ENCODE data around the gene EMILIN1. TPM values are rescaled to one million over a fixed set of nuclear protein-coding genes. Genes with fewer than 3 reads are reported as not detected.
A peak's percentile ranks its signal among the peaks of the same experiment; 100 is the strongest.

Gene EMILIN1
- total RNA-seq, 1 donor from 2014 or later: 1.1 TPM

DNA sequence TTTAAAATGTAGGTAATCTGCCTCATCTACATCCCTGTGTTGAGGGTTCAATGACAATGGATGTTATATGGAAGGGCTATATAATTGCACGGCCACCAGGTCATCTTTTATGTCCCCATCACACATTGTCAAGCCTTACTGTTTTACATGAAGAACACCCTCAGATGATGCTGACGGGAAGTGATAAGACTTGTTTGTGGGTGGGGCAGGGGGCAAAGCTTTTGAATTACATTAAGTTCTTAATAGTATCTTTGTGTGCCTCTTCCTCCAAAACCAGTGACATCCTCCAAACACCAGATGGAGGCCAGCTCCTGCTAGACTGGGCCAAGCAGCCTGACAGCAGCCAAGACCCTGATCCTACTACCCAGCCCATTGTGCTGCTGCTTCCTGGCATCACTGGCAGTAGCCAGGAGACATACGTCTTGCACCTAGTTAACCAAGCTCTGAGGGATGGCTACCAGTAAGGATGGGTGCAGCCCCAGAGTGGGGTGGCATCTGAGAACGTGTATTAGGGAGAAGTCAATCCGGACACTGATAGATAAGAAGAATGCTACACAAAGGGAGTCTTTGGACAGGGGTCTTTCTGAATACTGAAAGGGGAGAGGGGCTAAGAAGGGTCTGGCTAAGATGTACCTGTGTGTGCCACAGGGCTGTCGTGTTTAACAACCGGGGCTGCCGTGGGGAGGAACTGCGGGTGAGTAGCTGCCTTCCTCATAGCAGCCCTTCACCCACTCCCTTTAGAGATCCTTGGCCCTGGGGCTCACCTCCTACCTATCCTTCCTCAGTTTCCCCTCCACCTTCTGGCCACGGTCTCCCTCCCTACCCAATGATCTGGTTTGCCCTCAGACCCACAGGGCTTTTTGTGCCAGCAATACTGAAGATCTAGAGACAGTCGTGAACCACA is 50.5 kb downstream of the EMILIN1 start:
- no peak overlapping the region for H3K4me3 Mint-ChIP-seq (ENCODE audit: low read depth)
- DNase-seq (ENCODE audit: low spot score, unreplicated experiment): no peak
- H3K4me1 Mint-ChIP-seq (ENCODE audit: low read depth): peaks cover 13% of the 10 kb centered on the region
- TF ChIP-seq, protein P1, sequence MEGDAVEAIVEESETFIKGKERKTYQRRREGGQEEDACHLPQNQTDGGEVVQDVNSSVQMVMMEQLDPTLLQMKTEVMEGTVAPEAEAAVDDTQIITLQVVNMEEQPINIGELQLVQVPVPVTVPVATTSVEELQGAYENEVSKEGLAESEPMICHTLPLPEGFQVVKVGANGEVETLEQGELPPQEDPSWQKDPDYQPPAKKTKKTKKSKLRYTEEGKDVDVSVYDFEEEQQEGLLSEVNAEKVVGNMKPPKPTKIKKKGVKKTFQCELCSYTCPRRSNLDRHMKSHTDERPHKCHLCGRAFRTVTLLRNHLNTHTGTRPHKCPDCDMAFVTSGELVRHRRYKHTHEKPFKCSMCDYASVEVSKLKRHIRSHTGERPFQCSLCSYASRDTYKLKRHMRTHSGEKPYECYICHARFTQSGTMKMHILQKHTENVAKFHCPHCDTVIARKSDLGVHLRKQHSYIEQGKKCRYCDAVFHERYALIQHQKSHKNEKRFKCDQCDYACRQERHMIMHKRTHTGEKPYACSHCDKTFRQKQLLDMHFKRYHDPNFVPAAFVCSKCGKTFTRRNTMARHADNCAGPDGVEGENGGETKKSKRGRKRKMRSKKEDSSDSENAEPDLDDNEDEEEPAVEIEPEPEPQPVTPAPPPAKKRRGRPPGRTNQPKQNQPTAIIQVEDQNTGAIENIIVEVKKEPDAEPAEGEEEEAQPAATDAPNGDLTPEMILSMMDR (IDR thresholded peaks at IDR 0.05; ENCODE audit: unreplicated experiment): no peak
- H3K9me3 Mint-ChIP-seq (ENCODE audit: low read depth): no peaks in the 10 kb centered on the region
- peaks cover 20% of the 10 kb centered on the region for H3K27me3 Mint-ChIP-seq
- H3K36me3 Mint-ChIP-seq (ENCODE audit: insufficient read depth): peaks cover 3% of the 10 kb centered on the region
- no peak overlapping the region for H3K27ac Mint-ChIP-seq

DNA sequence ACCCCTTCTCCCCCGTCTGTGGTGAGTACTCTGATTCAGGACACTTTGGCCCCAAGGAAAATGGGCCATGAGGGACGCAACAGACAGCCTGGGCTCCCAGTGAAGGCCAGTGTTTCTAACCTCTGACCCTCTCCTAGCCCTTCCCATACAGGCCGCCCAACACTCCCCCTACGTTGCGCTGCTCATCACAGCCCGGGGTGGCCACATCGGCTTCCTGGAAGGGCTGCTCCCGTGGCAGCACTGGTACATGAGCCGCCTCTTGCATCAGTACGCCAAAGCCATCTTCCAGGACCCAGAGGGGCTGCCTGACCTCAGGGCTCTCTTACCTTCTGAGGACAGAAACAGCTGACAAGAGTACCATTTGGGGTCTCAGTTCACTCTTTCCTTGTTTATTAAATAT is 52.0 kb downstream of the EMILIN1 start:
- no peaks in the 10 kb centered on the region for H3K9me3 Mint-ChIP-seq (ENCODE audit: low read depth)
- no peak for DNase-seq (ENCODE audit: low spot score, unreplicated experiment)
- peaks cover 12% of the 10 kb centered on the region for H3K4me1 Mint-ChIP-seq (ENCODE audit: low read depth)
- no peak overlapping the region for H3K27ac Mint-ChIP-seq
- peaks cover 8% of the 10 kb centered on the region for H3K27me3 Mint-ChIP-seq
- H3K36me3 Mint-ChIP-seq (ENCODE audit: insufficient read depth): peaks cover 3% of the 10 kb centered on the region
- TF ChIP-seq, protein P1 (IDR thresholded peaks at IDR 0.05; ENCODE audit: unreplicated experiment): no peak
- H3K4me3 Mint-ChIP-seq (ENCODE audit: low read depth): no peak overlapping the region

DNA sequence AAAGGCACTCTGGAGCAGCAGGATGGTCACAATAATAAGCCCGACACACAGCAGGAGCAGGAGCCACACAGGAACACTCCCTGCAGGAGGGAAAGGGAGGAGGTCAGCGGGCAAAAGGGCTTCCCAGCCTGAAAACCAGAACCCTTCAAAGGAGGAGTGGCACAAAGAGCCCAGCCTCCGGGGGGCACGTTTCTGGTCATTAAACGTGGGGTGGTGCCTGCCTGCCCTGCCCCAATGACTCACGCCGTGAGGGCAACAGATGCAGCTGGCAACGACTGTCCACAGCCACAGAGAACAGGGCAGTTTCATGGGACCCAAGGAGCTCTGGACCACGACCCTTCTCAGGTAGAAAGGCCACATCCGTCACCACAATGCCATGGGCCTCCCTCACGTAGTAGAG is 53.0 kb downstream of the EMILIN1 start:
- peaks cover 3% of the 10 kb centered on the region for H3K36me3 Mint-ChIP-seq (ENCODE audit: insufficient read depth)
- H3K9me3 Mint-ChIP-seq (ENCODE audit: low read depth): no peaks in the 10 kb centered on the region
- no peak overlapping the region for H3K27ac Mint-ChIP-seq
- no peak for DNase-seq (ENCODE audit: low spot score, unreplicated experiment)
- TF ChIP-seq, protein P1 (IDR thresholded peaks at IDR 0.05; ENCODE audit: unreplicated experiment): no peak
- H3K4me1 Mint-ChIP-seq (ENCODE audit: low read depth): peaks cover 12% of the 10 kb centered on the region
- H3K27me3 Mint-ChIP-seq: peaks cover 2% of the 10 kb centered on the region
- no peak overlapping the region for H3K4me3 Mint-ChIP-seq (ENCODE audit: low read depth)

DNA sequence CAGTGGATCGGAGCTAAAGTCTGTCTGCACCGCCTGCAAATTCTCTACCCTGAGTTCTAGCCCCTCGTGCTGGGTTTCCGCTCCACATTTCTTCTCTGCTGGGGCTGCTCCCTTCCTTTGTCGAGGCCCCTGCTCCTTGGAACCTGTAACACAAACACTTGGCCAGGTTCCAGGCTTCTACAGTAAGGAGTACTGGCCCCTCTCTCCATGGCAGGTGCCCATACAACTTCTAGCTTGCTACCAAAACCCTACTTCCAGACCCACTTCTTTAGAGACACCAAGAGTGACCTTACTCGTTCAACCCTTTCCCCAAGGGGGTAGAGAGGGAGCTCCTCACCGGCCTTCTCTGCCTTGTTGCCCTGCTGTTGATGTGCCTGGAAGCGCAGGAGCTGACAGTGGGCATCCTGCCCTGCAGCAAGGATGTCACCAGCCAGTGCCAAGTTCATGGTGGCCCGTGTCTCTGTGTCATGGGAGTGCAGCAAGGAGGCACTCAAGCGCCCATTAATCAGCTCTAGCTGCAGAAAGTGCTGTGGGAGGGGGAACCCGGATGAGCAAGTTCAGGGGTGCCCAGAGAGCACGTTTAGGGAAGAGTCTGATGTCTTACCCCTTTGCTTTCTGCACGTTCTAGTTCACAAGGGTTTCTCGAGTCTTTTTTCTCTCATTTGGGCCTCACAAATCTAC is 54.9 kb downstream of the EMILIN1 start:
- Mint-ChIP-seq H3K4me3 (ENCODE audit: low read depth) (peak overlapping the region; percentile 92), H3K27me3 (no peaks in the 10 kb centered on the region), H3K27ac (peak overlapping the region; percentile 90), H3K9me3 (ENCODE audit: low read depth) (no peaks in the 10 kb centered on the region), H3K36me3 (ENCODE audit: insufficient read depth) (peaks cover 3% of the 10 kb centered on the region), H3K4me1 (ENCODE audit: low read depth) (peaks cover 12% of the 10 kb centered on the region)
- no peak for DNase-seq (ENCODE audit: low spot score, unreplicated experiment)
- TF ChIP-seq, protein P1 (IDR thresholded peaks at IDR 0.05; ENCODE audit: unreplicated experiment): no peak

DNA sequence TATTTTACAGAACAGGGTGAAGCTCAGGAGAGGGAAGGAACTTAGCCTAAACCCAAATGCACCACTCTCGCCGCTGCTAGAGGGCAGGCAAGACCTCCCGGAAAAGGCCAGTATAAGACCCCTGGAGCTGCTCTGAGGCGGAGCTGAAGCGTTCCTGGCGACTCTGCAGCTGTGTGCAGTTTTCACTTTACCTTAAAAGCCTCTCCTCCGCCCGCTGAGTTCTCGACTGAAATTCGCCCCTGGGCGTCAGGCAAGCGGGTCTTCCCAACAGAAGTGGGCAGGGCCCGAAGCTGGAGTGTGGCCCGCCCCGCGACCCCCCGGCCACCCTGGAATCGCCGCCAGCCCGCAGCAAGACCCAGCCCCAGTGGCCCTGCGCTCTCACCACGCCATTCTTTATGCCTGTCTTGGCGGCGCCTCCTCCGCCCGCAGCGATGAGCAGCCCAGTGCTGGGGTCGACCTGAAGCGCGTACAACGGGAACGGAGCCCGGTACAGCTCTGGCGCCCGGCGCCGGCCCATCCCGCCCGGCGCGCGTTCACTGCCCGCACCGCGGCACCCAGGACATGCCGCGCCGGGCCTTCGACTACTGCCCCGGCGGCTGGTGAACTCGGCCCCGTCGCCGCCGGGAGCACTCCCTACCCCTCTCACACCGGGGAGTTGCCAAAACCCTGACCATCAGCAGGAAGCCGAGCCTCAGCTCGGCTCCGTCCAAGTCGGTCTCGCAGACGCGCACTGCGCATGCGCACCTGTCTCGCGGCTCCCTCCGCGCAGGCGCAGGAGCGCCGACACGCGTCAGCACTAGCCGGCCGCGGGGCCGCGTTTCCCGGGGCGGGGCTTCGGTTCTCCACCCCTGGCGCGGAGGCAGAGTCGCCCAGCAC is 55.7 kb downstream of the EMILIN1 start, which contains the start of gene PREB:
Gene PREB, minus strand, starts transcription at position 732 of the 876 bp plus-strand sequence. Its CDS starts 215 bp downstream, at position 517.
- Mint-ChIP-seq H3K9me3 (ENCODE audit: low read depth) (no peaks in the 10 kb centered on the region), H3K36me3 (ENCODE audit: insufficient read depth) (peaks cover 3% of the 10 kb centered on the region), H3K27ac (peak within 1 kb of the TSS; percentile 97)

More for the DNA sequence above, 55.7 kb downstream of the EMILIN1 start, which contains the start of gene PREB:
- TF ChIP-seq, protein P1 (IDR thresholded peaks at IDR 0.05; ENCODE audit: unreplicated experiment): peak; percentile 46
- H3K4me3 Mint-ChIP-seq (ENCODE audit: low read depth): peak within 1 kb of the TSS; percentile 92
- peaks cover 12% of the 10 kb centered on the region for H3K4me1 Mint-ChIP-seq (ENCODE audit: low read depth)
- peaks cover 3% of the 10 kb centered on the region for H3K27me3 Mint-ChIP-seq
- DNase-seq (ENCODE audit: low spot score, unreplicated experiment): peak; percentile 99
